K562 (cell line): Measurements from ENCODE around the gene SZT2. TPM values are rescaled to one million over a fixed set of nuclear protein-coding genes. Genes with fewer than 3 reads are reported as not detected.

Experiments
- ATAC-seq: fragments of 200-7000 bp; cut with Tn5 transposase; 3 replicates; pipeline ENCODE4 v1.9.1; 2020; ENCODE audit warnings: moderate library complexity
- BruUV-seq: library from RNA; stranded (reverse); fragments of 400-500 nt; replicated peaks from 2 replicates; lab custom pipeline; 2021; lab: Mats Ljungman, UMichigan
- CTCF ChIA-PET: fragments of 300-600 bp; formaldehyde crosslinking; extraction: SDS; loops from one replicate; lab custom pipeline; 2021; ENCODE audit warnings: low intra/inter-chr PET ratio; lab: Yijun Ruan, JAX
- POLR2A ChIA-PET: fragments of 300-600, 350-650 bp; sonication (Branson Sonifier 250); formaldehyde crosslinking; extraction: SDS; loops from one replicate; lab custom pipeline; 2021; ENCODE audit warnings: antibody characterized with exemption, inconsistent platforms; lab: Yijun Ruan, JAX
- DNase-seq, 4 experiments: peaks; one replicate each; pipeline versions ENCODE4 v3.0.0 to v3.0.0-alpha.2; 2011 to 2018; ENCODE audit warnings: low spot score in 3 of 4, mixed read lengths in 3 of 4; ENCODE audit errors: extremely low read depth in 1 of 4
- FAIRE-seq: peaks from 2 replicates; lab custom pipeline; 2011; peaks lifted over from hg19 to GRCh38; lab: Jason Lieb, UNC
- H2AFZ ChIP-seq: 2 replicates; pipeline ENCODE4 v1.6.0; 2011; ENCODE audit warnings: low read depth, low read length, control low read depth, inconsistent platforms
- H3K27ac ChIP-seq: fragments of 200-600 bp; 3 replicates; pipeline ENCODE4 v1.8.0; 2011; ENCODE audit warnings: low read depth, mild to moderate bottlenecking, control low read depth, inconsistent platforms, low read length, moderate library complexity, mixed read lengths; ENCODE audit errors: extremely low read depth
- H3K27me3 ChIP-seq, 2 experiments: fragments of 300-600 bp in 1 of 2; 2 replicates in 1 of 2; 3 replicates in 1 of 2; pipeline versions ENCODE4 v1.6.0 to v1.8.0; 2011; ENCODE audit warnings: inconsistent platforms in 2 of 2, low read length in 2 of 2, mild to moderate bottlenecking in 1 of 2, mixed read lengths in 1 of 2, moderate library complexity in 1 of 2; ENCODE audit not compliant: control insufficient read depth in 2 of 2, insufficient read depth in 2 of 2
- H3K36me3 ChIP-seq: fragments of 300-600 bp; 3 replicates; pipeline ENCODE4 v1.8.0; 2011; ENCODE audit warnings: mild to moderate bottlenecking, low read length, inconsistent platforms; ENCODE audit not compliant: control insufficient read depth, insufficient read depth
- H3K4me1 ChIP-seq, 2 experiments: fragments of 200-600 bp in 1 of 2; replicated peaks in 1 of 2; 2 replicates in 1 of 2; 3 replicates in 1 of 2; pipeline versions ENCODE4 v1.5.1 to v1.8.0; 2011; ENCODE audit warnings: inconsistent platforms in 2 of 2, low read length in 2 of 2, mild to moderate bottlenecking in 1 of 2, mixed read lengths in 1 of 2, moderate library complexity in 1 of 2; ENCODE audit not compliant: control insufficient read depth in 2 of 2, insufficient read depth in 2 of 2
- H3K4me2 ChIP-seq: 2 replicates; pipeline ENCODE4 v1.6.1; 2011; ENCODE audit warnings: low read length, control low read depth, inconsistent platforms, mixed read lengths; ENCODE audit not compliant: insufficient read depth
- H3K4me3 ChIP-seq: fragments of 200-600 bp; sonication (generic), shearing (Covaris generic); 2 replicates; pipeline ENCODE4 v1.5.1; 2016; ENCODE audit warnings: control low read depth, inconsistent platforms
- H3K79me2 ChIP-seq: fragments of 200-600 bp; 3 replicates; pipeline ENCODE4 v1.8.0; 2011; ENCODE audit warnings: low read length, inconsistent platforms; ENCODE audit not compliant: control insufficient read depth, insufficient read depth
- H3K9ac ChIP-seq, 2 experiments: 2 replicates each; pipeline versions ENCODE4 v1.6.0 to v1.6.1; 2011; ENCODE audit warnings: low read depth in 2 of 2, low read length in 2 of 2, control low read depth in 1 of 2, inconsistent platforms in 1 of 2, mild to moderate bottlenecking in 1 of 2, mixed read lengths in 1 of 2; ENCODE audit not compliant: insufficient read depth in 1 of 2
- H3K9me1 ChIP-seq: one replicate; pipeline ENCODE4 v1.6.0; 2011; ENCODE audit warnings: inconsistent platforms, mild to moderate bottlenecking, low read length, moderate library complexity; ENCODE audit not compliant: control insufficient read depth, insufficient read depth
- H3K9me3 ChIP-seq: replicated peaks from 2 replicates; pipeline ENCODE4 v1.5.1; 2011; ENCODE audit warnings: low read depth, low read length, inconsistent platforms; ENCODE audit not compliant: control insufficient read depth, insufficient read depth
- H4K20me1 ChIP-seq: replicated peaks from 2 replicates; pipeline ENCODE4 v1.6.1; 2011; ENCODE audit warnings: low read length, inconsistent platforms, mixed read lengths; ENCODE audit not compliant: control insufficient read depth, insufficient read depth
- CLOCK ChIP-seq: fragments of 250-450 bp; sonication (Bioruptor Pico); IDR thresholded peaks from 2 replicates; pipeline ENCODE4 v1.4.0; 2020; ENCODE audit warnings: mild to moderate bottlenecking, moderate library complexity, borderline replicate concordance
- HEY1 ChIP-seq: fragments of 250-450 bp; sonication (Bioruptor Pico); IDR thresholded peaks from 2 replicates; pipeline ENCODE4 v1.5.0; 2020; ENCODE audit warnings: mild to moderate bottlenecking, moderate library complexity, borderline replicate concordance
- HNRNPH1 ChIP-seq: fragments of 200-400 bp; formaldehyde crosslinking; optimal IDR thresholded peaks from 2 replicates; pipeline ENCODE3; 2017; ENCODE audit warnings: low read depth, mild to moderate bottlenecking, low read length, moderate library complexity
- NBN ChIP-seq: fragments of 450-650 bp; IDR thresholded peaks from 2 replicates; pipeline ENCODE4 v1.6.1; 2016; ENCODE audit warnings: low read depth, mild to moderate bottlenecking
- RAD51 ChIP-seq: fragments of 450-650 bp; IDR thresholded peaks from 2 replicates; pipeline ENCODE4 v1.7.1; 2016; ENCODE audit warnings: low read depth, mild to moderate bottlenecking, borderline replicate concordance
- RBM14 ChIP-seq: fragments of 200-400 bp; formaldehyde crosslinking; IDR thresholded peaks from 2 replicates; pipeline ENCODE4 v1.6.1; 2018; ENCODE audit warnings: low read depth, mild to moderate bottlenecking, low read length, moderate library complexity, borderline replicate concordance; ENCODE audit not compliant: insufficient read depth
- RBM34 ChIP-seq: fragments of 200-400 bp; formaldehyde crosslinking; IDR thresholded peaks from 2 replicates; pipeline ENCODE4 v1.6.1; 2018; ENCODE audit warnings: low read length, borderline replicate concordance; ENCODE audit not compliant: insufficient read depth
- SOX6 ChIP-seq: fragments of 450-650 bp; IDR thresholded peaks from 2 replicates; pipeline ENCODE4 v1.6.1; 2014; ENCODE audit warnings: mild to moderate bottlenecking
- TSC22D4 ChIP-seq: fragments of 450-650 bp; IDR thresholded peaks from 2 replicates; pipeline ENCODE4 v1.6.1; 2016; ENCODE audit warnings: missing genetic modification characterization, missing biosample characterization, control low read depth
- ZBTB1 ChIP-seq: sonication (generic); formaldehyde crosslinking; IDR thresholded peaks from 2 replicates; pipeline ENCODE4 v1.8.1; 2023; ENCODE audit warnings: missing genetic modification reagents, low read depth, mild to moderate bottlenecking, borderline replicate concordance
- ZKSCAN1 ChIP-seq: fragments of 150-350 bp; IDR thresholded peaks from 2 replicates; pipeline ENCODE4 v1.6.1; 2016; ENCODE audit warnings: low read depth, low read length
- ZNF77 ChIP-seq: fragments of 250-450 bp; sonication (Bioruptor Pico); IDR thresholded peaks from 2 replicates; pipeline ENCODE4 v1.5.0; 2020
- WGBS: fragments of 100-300 bp; shearing (Covaris generic); methylation state at CpG from one replicate; pipeline ENCODE4 v1.1.6; 2016; ENCODE audit warnings: low coverage, mixed read lengths; ENCODE audit not compliant: insufficient coverage; ENCODE audit errors: missing lambda C conversion rate; 5-methylcytosine and 5-hydroxymethylcytosine counted together
- in situ Hi-C: fragments of 300-500 bp; cut with MboI; formaldehyde crosslinking; loops from 4 replicates; pipeline ENCODE4 v1.15.0; 2018; ENCODE audit warnings: inconsistent platforms, mixed read lengths
- intact Hi-C: fragments of 100-400 bp; cut with micrococcal nuclease; formaldehyde crosslinking; loops from 2 replicates; pipeline ENCODE4 v1.14.2; 2022
- polyA plus RNA-seq, 8 experiments: library from polyadenylated mRNA; depleted of rRNA in 4 of 8; stranded (reverse) in 5 of 8; unstranded in 3 of 8; fragments of >200 nt; fragmentation: Nextera tagmentation in 2 of 8; fragmentation: Illumina TruSeq in 1 of 8; extraction: Ambion mirVana in 2 of 8; extraction: Trizol in 1 of 8; gene quantifications; 2 replicates each; pipeline versions ENCODE4 v1.2.1 to v1.2.3, GENCODE V29; 2011 to 2014; ENCODE audit warnings: inconsistent platforms in 1 of 8, missing spikeins in 1 of 8
- total RNA-seq, 7 experiments: library from RNA; depleted of rRNA in 6 of 7; stranded (reverse); fragments of >200 nt in 6 of 7; fragmentation: Illumina TruSeq in 2 of 7; extraction: Trizol in 2 of 7; gene quantifications; 2 replicates each; pipeline versions ENCODE4 v1.2.1 to v1.2.3, GENCODE V29; 2011 to 2021; ENCODE audit warnings: low replicate concordance in 1 of 7
- TF ChIP-seq, protein P1 (sequence below): sonication (generic); formaldehyde crosslinking; IDR thresholded peaks from 2 replicates; pipeline ENCODE4 v1.8.0; 2022; ENCODE audit warnings: missing genetic modification reagents, mild to moderate bottlenecking, borderline replicate concordance
- TF ChIP-seq, protein P2 (sequence below): sonication (generic); formaldehyde crosslinking; IDR thresholded peaks from 2 replicates; pipeline ENCODE4 v1.8.0; 2023; ENCODE audit warnings: missing genetic modification reagents, mild to moderate bottlenecking, borderline replicate concordance

The SZT2 gene
- total and polyA plus RNA-seq, 9 of the 15 experiments (the other 6 are each of a cell fraction or from before 2014, with no cell fraction given), result 0.88 to 31.0 (median 12.8) TPM

- Histone ChIP-seq H3K36me3 (peaks cover 7% of the 10 kb centered on the region; the same call in 2 of the 3 replicates), H3K4me1 (peaks cover 9 to 13% of the 10 kb centered on the region in 2 experiments; a peak in 4 of 5 replicates), H3K9me1 (no peaks in the 10 kb centered on the region), H3K27me3 (no peaks in the 10 kb centered on the region), H3K27ac (no peak overlapping the region), H3K79me2 (peaks cover 11% of the 10 kb centered on the region), H3K9ac (no peak overlapping the region), H4K20me1 (no peaks in the 10 kb centered on the region; the same call in 1 of the 2 replicates), H3K4me2 (no peak overlapping the region), H3K4me3 (no peak overlapping the region), H3K9me3 (no peaks in the 10 kb centered on the region), H2AFZ (no peak overlapping the region)
- 60% methylated on average over 2 of the region's 2 CpGs for WGBS
- in situ Hi-C loops, result no loop called here
- no TSS peak for BruUV-seq
- intact Hi-C loops, result no loop called here
- FAIRE-seq, result no peak
- CTCF ChIA-PET, result no interaction called here
- POLR2A ChIA-PET, result interaction anchor here (1.1 kb wide), 1 partner anchor 22 kb away, joined by 4 read pairs; no protein-coding TSS in a partner anchor
- no peak for DNase-seq
- no peak for ATAC-seq
- TF ChIP-seq HEY1 (CRISPR knock-in tag) (no peak), RBM34 (no peak), ZBTB1 (no peak), SOX6 (no peak), TSC22D4 (tag) (no peak), NBN (no peak), RAD51 (no peak), ZKSCAN1 (no peak), RBM14 (no peak), HNRNPH1 (no peak), ZNF77 (CRISPR knock-in tag) (no peak), CLOCK (CRISPR knock-in tag) (no peak)
- TF ChIP-seq, protein P1, sequence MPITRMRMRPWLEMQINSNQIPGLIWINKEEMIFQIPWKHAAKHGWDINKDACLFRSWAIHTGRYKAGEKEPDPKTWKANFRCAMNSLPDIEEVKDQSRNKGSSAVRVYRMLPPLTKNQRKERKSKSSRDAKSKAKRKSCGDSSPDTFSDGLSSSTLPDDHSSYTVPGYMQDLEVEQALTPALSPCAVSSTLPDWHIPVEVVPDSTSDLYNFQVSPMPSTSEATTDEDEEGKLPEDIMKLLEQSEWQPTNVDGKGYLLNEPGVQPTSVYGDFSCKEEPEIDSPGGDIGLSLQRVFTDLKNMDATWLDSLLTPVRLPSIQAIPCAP (CRISPR knock-in tag), result no peak
- TF ChIP-seq, protein P2, sequence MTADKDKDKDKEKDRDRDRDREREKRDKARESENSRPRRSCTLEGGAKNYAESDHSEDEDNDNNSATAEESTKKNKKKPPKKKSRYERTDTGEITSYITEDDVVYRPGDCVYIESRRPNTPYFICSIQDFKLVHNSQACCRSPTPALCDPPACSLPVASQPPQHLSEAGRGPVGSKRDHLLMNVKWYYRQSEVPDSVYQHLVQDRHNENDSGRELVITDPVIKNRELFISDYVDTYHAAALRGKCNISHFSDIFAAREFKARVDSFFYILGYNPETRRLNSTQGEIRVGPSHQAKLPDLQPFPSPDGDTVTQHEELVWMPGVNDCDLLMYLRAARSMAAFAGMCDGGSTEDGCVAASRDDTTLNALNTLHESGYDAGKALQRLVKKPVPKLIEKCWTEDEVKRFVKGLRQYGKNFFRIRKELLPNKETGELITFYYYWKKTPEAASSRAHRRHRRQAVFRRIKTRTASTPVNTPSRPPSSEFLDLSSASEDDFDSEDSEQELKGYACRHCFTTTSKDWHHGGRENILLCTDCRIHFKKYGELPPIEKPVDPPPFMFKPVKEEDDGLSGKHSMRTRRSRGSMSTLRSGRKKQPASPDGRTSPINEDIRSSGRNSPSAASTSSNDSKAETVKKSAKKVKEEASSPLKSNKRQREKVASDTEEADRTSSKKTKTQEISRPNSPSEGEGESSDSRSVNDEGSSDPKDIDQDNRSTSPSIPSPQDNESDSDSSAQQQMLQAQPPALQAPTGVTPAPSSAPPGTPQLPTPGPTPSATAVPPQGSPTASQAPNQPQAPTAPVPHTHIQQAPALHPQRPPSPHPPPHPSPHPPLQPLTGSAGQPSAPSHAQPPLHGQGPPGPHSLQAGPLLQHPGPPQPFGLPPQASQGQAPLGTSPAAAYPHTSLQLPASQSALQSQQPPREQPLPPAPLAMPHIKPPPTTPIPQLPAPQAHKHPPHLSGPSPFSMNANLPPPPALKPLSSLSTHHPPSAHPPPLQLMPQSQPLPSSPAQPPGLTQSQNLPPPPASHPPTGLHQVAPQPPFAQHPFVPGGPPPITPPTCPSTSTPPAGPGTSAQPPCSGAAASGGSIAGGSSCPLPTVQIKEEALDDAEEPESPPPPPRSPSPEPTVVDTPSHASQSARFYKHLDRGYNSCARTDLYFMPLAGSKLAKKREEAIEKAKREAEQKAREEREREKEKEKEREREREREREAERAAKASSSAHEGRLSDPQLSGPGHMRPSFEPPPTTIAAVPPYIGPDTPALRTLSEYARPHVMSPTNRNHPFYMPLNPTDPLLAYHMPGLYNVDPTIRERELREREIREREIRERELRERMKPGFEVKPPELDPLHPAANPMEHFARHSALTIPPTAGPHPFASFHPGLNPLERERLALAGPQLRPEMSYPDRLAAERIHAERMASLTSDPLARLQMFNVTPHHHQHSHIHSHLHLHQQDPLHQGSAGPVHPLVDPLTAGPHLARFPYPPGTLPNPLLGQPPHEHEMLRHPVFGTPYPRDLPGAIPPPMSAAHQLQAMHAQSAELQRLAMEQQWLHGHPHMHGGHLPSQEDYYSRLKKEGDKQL (CRISPR knock-in tag), result no peak
Measured at GRCh38 chr1:43354936-43355335, 34.8 kb upstream of the SZT2 start.
